SU-DHL-6 (cell line): ENCODE results near the gene RAB36.

Source experiments
- H2AFZ ChIP-seq: fragments of 200-600 bp; sonication (generic); 2 replicates; pipeline ENCODE4 v1.6.1; 2014; ENCODE audit warnings: low read depth, mild to moderate bottlenecking, moderate library complexity, mixed read lengths, antibody characterized with exemption, low read length; ENCODE audit not compliant: severe bottlenecking
- H3F3A ChIP-seq: fragments of 200-600 bp; shearing (Covaris generic); 2 replicates; pipeline ENCODE4 v1.6.0; 2016; ENCODE audit warnings: antibody characterized with exemption, mild to moderate bottlenecking; ENCODE audit not compliant: insufficient read depth
- H3K27ac ChIP-seq: fragments of 200-600 bp; sonication (generic); 2 replicates; pipeline ENCODE4 v1.5.1; 2016; ENCODE audit warnings: low read depth, mild to moderate bottlenecking, low read length, moderate library complexity, mixed read lengths
- H3K27me3 ChIP-seq: fragments of 200-600 bp; sonication (generic), shearing (Covaris generic); 2 replicates; pipeline ENCODE4 v1.6.0; 2014; ENCODE audit warnings: mild to moderate bottlenecking, low read length
- H3K36me3 ChIP-seq: fragments of 200-600 bp; sonication (generic); 2 replicates; pipeline ENCODE4 v1.6.1; 2014; ENCODE audit warnings: mild to moderate bottlenecking, low read length, mixed read lengths
- H3K4me2 ChIP-seq: fragments of 300-600, 200-600 bp; shearing (Covaris generic), sonication (generic); 2 replicates; pipeline ENCODE4 v1.6.0; 2014; ENCODE audit warnings: low read length, low read depth, mild to moderate bottlenecking; ENCODE audit not compliant: poor library complexity, severe bottlenecking
- H3K4me3 ChIP-seq: fragments of 200-600 bp; sonication (generic); 2 replicates; pipeline ENCODE4 v1.5.1; 2014; ENCODE audit warnings: antibody characterized with exemption, low read length, mild to moderate bottlenecking, mixed read lengths; ENCODE audit not compliant: insufficient read depth, poor library complexity, severe bottlenecking
- H3K79me2 ChIP-seq: fragments of 200-600 bp; sonication (generic); 2 replicates; pipeline ENCODE4 v1.6.1; 2014; ENCODE audit warnings: mild to moderate bottlenecking, low read length, moderate library complexity; ENCODE audit not compliant: insufficient read depth
- H3K9ac ChIP-seq: fragments of 200-600 bp; sonication (generic); 2 replicates; pipeline ENCODE4 v1.7.0; 2014; ENCODE audit warnings: mild to moderate bottlenecking, low read length
- H3K9me2 ChIP-seq: fragments of 200-600 bp; sonication (generic); replicated peaks from 2 replicates; pipeline ENCODE4 v1.6.1; 2014; ENCODE audit warnings: low read length; ENCODE audit not compliant: insufficient read depth
- H3K9me3 ChIP-seq: fragments of 200-600 bp; sonication (generic); 2 replicates; pipeline ENCODE4 v1.6.1; 2014; ENCODE audit warnings: low read length, mixed read lengths; ENCODE audit not compliant: insufficient read depth
- H4K20me1 ChIP-seq: fragments of 200-600 bp; sonication (generic); 2 replicates; pipeline ENCODE4 v1.6.1; 2014; ENCODE audit warnings: low read depth, mild to moderate bottlenecking, antibody characterized with exemption, low read length, moderate library complexity, mixed read lengths
- EZH2phosphoT487 ChIP-seq: fragments of 200-600 bp; sonication (generic), shearing (Covaris generic); conservative IDR thresholded peaks from 2 replicates; pipeline ENCODE4 v1.6.1; 2018; ENCODE audit warnings: mild to moderate bottlenecking, antibody characterized with exemption, low read length, moderate library complexity, mixed read lengths
- TF ChIP-seq, protein P1 (sequence below): fragments of 200-600 bp; sonication (generic); IDR thresholded peaks from one replicate; pipeline ENCODE4 v1.5.1; 2017; ENCODE audit warnings: antibody characterized with exemption, mild to moderate bottlenecking, low read length, moderate library complexity; ENCODE audit not compliant: insufficient read depth, poor library complexity, severe bottlenecking

The RAB36 gene

DNA sequence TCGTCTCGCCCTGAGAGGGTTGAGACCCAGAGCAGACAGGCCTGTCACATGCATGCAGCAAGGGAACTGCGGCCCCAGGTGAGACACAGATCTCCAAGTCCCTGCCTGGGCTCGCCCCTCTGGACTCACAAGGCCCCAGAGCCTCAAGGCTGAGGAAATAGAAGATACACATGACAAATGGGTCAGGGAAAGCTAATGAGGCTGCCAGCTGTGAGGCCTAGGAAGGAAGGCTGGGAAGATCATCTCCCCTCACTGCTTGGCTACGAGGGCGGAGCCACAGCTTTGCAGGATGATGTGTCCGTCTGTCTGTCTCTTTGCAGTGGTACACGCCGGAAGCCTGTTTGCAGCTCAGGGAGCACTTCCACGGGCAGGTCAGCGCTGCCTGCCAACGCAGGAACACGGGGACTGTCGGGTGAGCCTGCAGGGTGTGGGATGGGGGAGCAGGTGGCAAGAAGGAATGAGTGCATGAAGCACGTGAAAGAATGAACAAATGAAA is 4.5 kb downstream of the RAB36 start:
- Histone ChIP-seq H3K9ac (no peak overlapping the region), H3K4me2 (no peak overlapping the region), H3K4me3 (no peak overlapping the region), H4K20me1 (no peaks in the 10 kb centered on the region), H3K79me2 (no peaks in the 10 kb centered on the region), H3K27me3 (no peaks in the 10 kb centered on the region), H3K9me2 (no peaks in the 10 kb centered on the region), H3K9me3 (no peaks in the 10 kb centered on the region), H3F3A (no peaks in the 10 kb centered on the region), H3K36me3 (no peaks in the 10 kb centered on the region), H2AFZ (no peak overlapping the region), H3K27ac (no peak overlapping the region)
- TF ChIP-seq, protein P1, sequence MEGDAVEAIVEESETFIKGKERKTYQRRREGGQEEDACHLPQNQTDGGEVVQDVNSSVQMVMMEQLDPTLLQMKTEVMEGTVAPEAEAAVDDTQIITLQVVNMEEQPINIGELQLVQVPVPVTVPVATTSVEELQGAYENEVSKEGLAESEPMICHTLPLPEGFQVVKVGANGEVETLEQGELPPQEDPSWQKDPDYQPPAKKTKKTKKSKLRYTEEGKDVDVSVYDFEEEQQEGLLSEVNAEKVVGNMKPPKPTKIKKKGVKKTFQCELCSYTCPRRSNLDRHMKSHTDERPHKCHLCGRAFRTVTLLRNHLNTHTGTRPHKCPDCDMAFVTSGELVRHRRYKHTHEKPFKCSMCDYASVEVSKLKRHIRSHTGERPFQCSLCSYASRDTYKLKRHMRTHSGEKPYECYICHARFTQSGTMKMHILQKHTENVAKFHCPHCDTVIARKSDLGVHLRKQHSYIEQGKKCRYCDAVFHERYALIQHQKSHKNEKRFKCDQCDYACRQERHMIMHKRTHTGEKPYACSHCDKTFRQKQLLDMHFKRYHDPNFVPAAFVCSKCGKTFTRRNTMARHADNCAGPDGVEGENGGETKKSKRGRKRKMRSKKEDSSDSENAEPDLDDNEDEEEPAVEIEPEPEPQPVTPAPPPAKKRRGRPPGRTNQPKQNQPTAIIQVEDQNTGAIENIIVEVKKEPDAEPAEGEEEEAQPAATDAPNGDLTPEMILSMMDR: no peak
- no peak for TF ChIP-seq EZH2phosphoT487

DNA sequence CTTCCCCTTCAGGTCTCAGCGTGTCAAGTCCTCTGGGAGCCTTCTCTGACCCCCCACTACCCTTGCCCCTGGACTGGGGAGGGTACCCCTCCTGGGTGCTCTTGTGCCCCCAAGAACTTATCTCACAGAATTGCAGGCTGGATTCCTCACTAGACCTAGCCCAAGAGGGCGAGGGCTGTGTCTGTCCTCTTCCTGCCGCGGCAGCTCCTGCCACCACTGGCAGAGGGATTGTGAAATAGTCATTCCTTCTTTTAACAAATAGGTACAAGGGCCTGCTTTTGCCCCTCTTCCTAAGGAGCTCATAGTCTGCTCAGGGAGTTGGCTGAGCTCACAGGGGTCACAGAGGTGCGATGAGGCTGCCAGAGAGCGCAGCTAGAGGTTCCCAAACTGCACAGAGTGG is 5.5 kb downstream of the RAB36 start:
- Histone ChIP-seq H3K9me3 (no peaks in the 10 kb centered on the region), H3K27me3 (no peaks in the 10 kb centered on the region), H3K27ac (no peak overlapping the region), H2AFZ (no peak overlapping the region), H3K9me2 (no peaks in the 10 kb centered on the region), H3K36me3 (no peaks in the 10 kb centered on the region), H3K79me2 (no peaks in the 10 kb centered on the region), H3F3A (no peaks in the 10 kb centered on the region), H3K9ac (no peak overlapping the region), H3K4me2 (no peak overlapping the region), H4K20me1 (no peaks in the 10 kb centered on the region), H3K4me3 (no peak overlapping the region)
- TF ChIP-seq EZH2phosphoT487: no peak
- TF ChIP-seq, protein P1: no peak

DNA sequence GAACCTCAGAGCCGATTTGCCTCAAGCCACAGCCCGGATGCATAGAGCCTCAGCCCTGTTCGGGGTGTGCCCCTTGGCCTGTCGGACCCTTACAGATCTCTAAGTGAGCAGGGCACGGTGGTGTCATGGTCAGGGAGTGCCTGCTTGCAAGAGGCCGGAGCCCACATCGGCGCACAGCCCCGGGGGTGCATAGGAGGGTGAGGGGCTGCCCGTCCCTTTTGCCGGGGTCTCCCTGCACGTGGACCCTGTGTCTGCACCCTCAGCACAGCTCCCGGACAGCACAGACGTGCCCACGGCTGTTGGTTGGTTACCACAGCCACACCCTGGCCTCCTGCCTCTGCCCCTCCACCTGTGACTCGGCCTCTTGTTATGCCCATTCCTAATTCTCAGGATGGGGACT is 6.5 kb downstream of the RAB36 start:
- H3K27me3 ChIP-seq: no peaks in the 10 kb centered on the region
- no peaks in the 10 kb centered on the region for H4K20me1 ChIP-seq
- TF ChIP-seq, protein P1: no peak
- no peak for TF ChIP-seq EZH2phosphoT487
- H3K9me2 ChIP-seq: no peaks in the 10 kb centered on the region
- no peaks in the 10 kb centered on the region for H3K79me2 ChIP-seq
- H3K9ac ChIP-seq: no peak overlapping the region
- no peak overlapping the region for H3K4me2 ChIP-seq
- no peaks in the 10 kb centered on the region for H3F3A ChIP-seq
- no peaks in the 10 kb centered on the region for H3K9me3 ChIP-seq
- no peak overlapping the region for H3K27ac ChIP-seq
- no peaks in the 10 kb centered on the region for H3K36me3 ChIP-seq
- no peak overlapping the region for H2AFZ ChIP-seq
- H3K4me3 ChIP-seq: no peak overlapping the region
